GM21423 (cell line): ENCODE data around the gene SFTPD.
"Not testable (repeated sequence)": the region's sequence is repeated elsewhere in the genome, so short reads cannot be mapped to it uniquely, and the experiment has no call there.

Experiments used
- ATAC-seq: cut with Tn5 transposase; IDR thresholded peaks from one replicate; pipeline ENCODE4 v1.9.1; 2021; ENCODE audit warnings: mild to moderate bottlenecking, moderate library complexity; ENCODE audit not compliant: unreplicated experiment

Gene SFTPD

GRCh38 chr10:79948976-79949722, at the start of gene SFTPD:
TSS of gene SFTPD (minus strand) at chr10:79949105. CDS start at chr10:79946659, 2,446 bp downstream.
- ATAC-seq = no peak

- ATAC-seq = no peak
Measured at GRCh38 chr10:79995979-79996634, 47.2 kb upstream of the SFTPD start.

GRCh38 chr10:79994556-79994955, 45.7 kb upstream of the SFTPD start:
- no peak for ATAC-seq

GRCh38 chr10:79988199-79988598, 39.3 kb upstream of the SFTPD start:
- not testable (repeated sequence) for ATAC-seq

- not testable (repeated sequence) for ATAC-seq
Measured at GRCh38 chr10:79986661-79987060, 37.8 kb upstream of the SFTPD start.

- no peak for ATAC-seq
Measured at GRCh38 chr10:79985481-79986072, 36.7 kb upstream of the SFTPD start.

GRCh38 chr10:79984851-79985250, 35.9 kb upstream of the SFTPD start:
- ATAC-seq = peak; percentile 70

GRCh38 chr10:79983286-79983909, 34.5 kb upstream of the SFTPD start:
- no peak for ATAC-seq

GRCh38 chr10:79982861-79983260, 34.0 kb upstream of the SFTPD start:
- no peak for ATAC-seq

- no peak for ATAC-seq
Measured at GRCh38 chr10:79982362-79982800, 33.5 kb upstream of the SFTPD start.

GRCh38 chr10:79981450-79982361, 32.8 kb upstream of the SFTPD start:
- ATAC-seq = no peak

GRCh38 chr10:79980711-79981110, 31.8 kb upstream of the SFTPD start:
- ATAC-seq = no peak

GRCh38 chr10:79979976-79980687, 31.2 kb upstream of the SFTPD start:
- ATAC-seq = no peak

GRCh38 chr10:79979310-79979975, 30.5 kb upstream of the SFTPD start:
- ATAC-seq = no peak

- ATAC-seq = no peak
Measured at GRCh38 chr10:79976999-79977398, 28.1 kb upstream of the SFTPD start.

GRCh38 chr10:79970062-79970461, 21.2 kb upstream of the SFTPD start:
- ATAC-seq = no peak

GRCh38 chr10:79947787-79948424, 999 bp downstream of the SFTPD start:
- ATAC-seq = no peak

GRCh38 chr10:79947083-79947415, 1.9 kb downstream of the SFTPD start:
- no peak for ATAC-seq
